BLaER1 (cell line): Measurements from ENCODE around the gene PLAAT4.

Experiments used
- H3K27ac ChIP-seq: shearing (Covaris generic); formaldehyde crosslinking; 2 replicates; pipeline ENCODE4 v1.8.1; 2022
- H3K27me3 ChIP-seq: shearing (Covaris generic); formaldehyde crosslinking; 2 replicates; pipeline ENCODE4 v1.8.1; 2022
- H3K36me3 ChIP-seq: shearing (Covaris generic); formaldehyde crosslinking; 2 replicates; pipeline ENCODE4 v1.8.1; 2022
- H3K4me1 ChIP-seq: shearing (Covaris generic); formaldehyde crosslinking; 2 replicates; pipeline ENCODE4 v1.8.1; 2022
- H3K4me2 ChIP-seq: shearing (Covaris generic); formaldehyde crosslinking; 2 replicates; pipeline ENCODE4 v1.8.1; 2022
- H3K4me3 ChIP-seq: shearing (Covaris generic); formaldehyde crosslinking; 2 replicates; pipeline ENCODE4 v1.8.1; 2022
- H3K9ac ChIP-seq: shearing (Covaris generic); formaldehyde crosslinking; 2 replicates; pipeline ENCODE4 v1.8.1; 2022
- H3K9me3 ChIP-seq: shearing (Covaris generic); formaldehyde crosslinking; 2 replicates; pipeline ENCODE4 v1.8.1; 2022
- H4K20me1 ChIP-seq: shearing (Covaris generic); formaldehyde crosslinking; 2 replicates; pipeline ENCODE4 v1.8.1; 2022
- Cebpa-rat ChIP-seq: shearing (Covaris generic); IDR thresholded peaks from 2 replicates; pipeline ENCODE4 v1.8.1; 2022

PLAAT4 gene

GRCh38 chr11:63536669-63537292, at the start of gene PLAAT4:
Gene PLAAT4 (plus strand): TSS chr11:63536808. CDS start chr11:63536869, 61 bp downstream.
- Histone ChIP-seq H4K20me1 (no peaks in the 10 kb centered on the region), H3K9ac (peak within 1 kb of the TSS; percentile 77), H3K36me3 (no peaks in the 10 kb centered on the region), H3K4me1 (peaks cover 57% of the 10 kb centered on the region), H3K27ac (peak within 1 kb of the TSS; percentile 80), H3K4me3 (peak within 1 kb of the TSS; percentile 64), H3K9me3 (no peaks in the 10 kb centered on the region), H3K4me2 (peak within 1 kb of the TSS; percentile 98), H3K27me3 (no peaks in the 10 kb centered on the region)
- TF ChIP-seq Cebpa-rat = no peak

GRCh38 chr11:63488789-63489188, 47.8 kb upstream of the PLAAT4 start:
- no peaks in the 10 kb centered on the region for H3K36me3 ChIP-seq
- H3K27ac ChIP-seq = no peak overlapping the region
- no peaks in the 10 kb centered on the region for H3K4me1 ChIP-seq
- H3K4me3 ChIP-seq = no peak overlapping the region
- peaks cover 42% of the 10 kb centered on the region for H3K9me3 ChIP-seq
- no peaks in the 10 kb centered on the region for H4K20me1 ChIP-seq
- H3K9ac ChIP-seq = no peak overlapping the region
- H3K4me2 ChIP-seq = no peak overlapping the region
- TF ChIP-seq Cebpa-rat = no peak
- H3K27me3 ChIP-seq = no peaks in the 10 kb centered on the region

GRCh38 chr11:63489879-63490278, 46.7 kb upstream of the PLAAT4 start:
- no peak overlapping the region for H3K27ac ChIP-seq
- TF ChIP-seq Cebpa-rat = no peak
- H3K4me1 ChIP-seq = no peaks in the 10 kb centered on the region
- H3K9me3 ChIP-seq = peaks cover 37% of the 10 kb centered on the region
- no peaks in the 10 kb centered on the region for H3K27me3 ChIP-seq
- no peaks in the 10 kb centered on the region for H4K20me1 ChIP-seq
- H3K9ac ChIP-seq = no peak overlapping the region
- H3K4me3 ChIP-seq = no peak overlapping the region
- no peaks in the 10 kb centered on the region for H3K36me3 ChIP-seq
- H3K4me2 ChIP-seq = no peak overlapping the region

- Histone ChIP-seq H4K20me1 (no peaks in the 10 kb centered on the region), H3K27ac (no peak within 1 kb of the TSS), H3K4me2 (no peak within 1 kb of the TSS), H3K36me3 (no peaks in the 10 kb centered on the region), H3K9me3 (peaks cover 29% of the 10 kb centered on the region), H3K4me3 (no peak within 1 kb of the TSS), H3K9ac (no peak within 1 kb of the TSS), H3K27me3 (no peaks in the 10 kb centered on the region), H3K4me1 (no peaks in the 10 kb centered on the region)
- TF ChIP-seq Cebpa-rat = no peak
Measured at GRCh38 chr11:63490551-63491239, 45.9 kb upstream of the PLAAT4 start, which contains the start of gene PLAAT5. Gene PLAAT5 (minus strand): TSS chr11:63491167. CDS start chr11:63491034, 133 bp downstream.

- H3K4me3 ChIP-seq = no peak overlapping the region
- no peaks in the 10 kb centered on the region for H3K36me3 ChIP-seq
- no peak overlapping the region for H3K4me2 ChIP-seq
- TF ChIP-seq Cebpa-rat = no peak
- H3K9ac ChIP-seq = no peak overlapping the region
- H3K9me3 ChIP-seq = peaks cover 24% of the 10 kb centered on the region
- no peaks in the 10 kb centered on the region for H4K20me1 ChIP-seq
- H3K27me3 ChIP-seq = no peaks in the 10 kb centered on the region
- no peaks in the 10 kb centered on the region for H3K4me1 ChIP-seq
- no peak overlapping the region for H3K27ac ChIP-seq
Measured at GRCh38 chr11:63491240-63491587, 45.4 kb upstream of the PLAAT4 start.

GRCh38 chr11:63491636-63492372, 44.8 kb upstream of the PLAAT4 start:
- Histone ChIP-seq H4K20me1 (no peaks in the 10 kb centered on the region), H3K4me1 (no peaks in the 10 kb centered on the region), H3K9ac (no peak overlapping the region), H3K4me2 (no peak overlapping the region), H3K27me3 (no peaks in the 10 kb centered on the region), H3K36me3 (no peaks in the 10 kb centered on the region), H3K27ac (no peak overlapping the region), H3K9me3 (peaks cover 24% of the 10 kb centered on the region), H3K4me3 (no peak overlapping the region)
- no peak for TF ChIP-seq Cebpa-rat

- H4K20me1 ChIP-seq = no peaks in the 10 kb centered on the region
- no peaks in the 10 kb centered on the region for H3K4me1 ChIP-seq
- no peak overlapping the region for H3K4me3 ChIP-seq
- no peak overlapping the region for H3K27ac ChIP-seq
- TF ChIP-seq Cebpa-rat = no peak
- H3K9ac ChIP-seq = no peak overlapping the region
- H3K36me3 ChIP-seq = no peaks in the 10 kb centered on the region
- no peak overlapping the region for H3K4me2 ChIP-seq
- H3K9me3 ChIP-seq = peaks cover 24% of the 10 kb centered on the region
- no peaks in the 10 kb centered on the region for H3K27me3 ChIP-seq
Measured at GRCh38 chr11:63492441-63492840, 44.2 kb upstream of the PLAAT4 start.

GRCh38 chr11:63493127-63493526, 43.5 kb upstream of the PLAAT4 start:
- Histone ChIP-seq H3K4me2 (no peak overlapping the region), H3K27me3 (no peaks in the 10 kb centered on the region), H3K4me3 (no peak overlapping the region), H3K36me3 (no peaks in the 10 kb centered on the region), H3K9ac (no peak overlapping the region), H4K20me1 (no peaks in the 10 kb centered on the region), H3K4me1 (no peaks in the 10 kb centered on the region), H3K9me3 (peaks cover 26% of the 10 kb centered on the region), H3K27ac (no peak overlapping the region)
- TF ChIP-seq Cebpa-rat = no peak

GRCh38 chr11:63494975-63495374, 41.6 kb upstream of the PLAAT4 start:
- Histone ChIP-seq H3K36me3 (no peaks in the 10 kb centered on the region), H3K27me3 (no peaks in the 10 kb centered on the region), H3K4me2 (no peak overlapping the region), H3K9ac (no peak overlapping the region), H3K4me1 (no peaks in the 10 kb centered on the region), H4K20me1 (no peaks in the 10 kb centered on the region), H3K4me3 (no peak overlapping the region), H3K9me3 (peaks cover 44% of the 10 kb centered on the region), H3K27ac (no peak overlapping the region)
- TF ChIP-seq Cebpa-rat = no peak

- TF ChIP-seq Cebpa-rat = no peak
- H3K27ac ChIP-seq = no peak overlapping the region
Measured at GRCh38 chr11:63499874-63500273, 36.7 kb upstream of the PLAAT4 start.

More at GRCh38 chr11:63499874-63500273, 36.7 kb upstream of the PLAAT4 start:
- Histone ChIP-seq H4K20me1 (no peaks in the 10 kb centered on the region), H3K4me1 (peaks cover 31% of the 10 kb centered on the region), H3K9me3 (peaks cover 42% of the 10 kb centered on the region), H3K4me2 (no peak overlapping the region), H3K36me3 (no peaks in the 10 kb centered on the region), H3K4me3 (no peak overlapping the region), H3K27me3 (no peaks in the 10 kb centered on the region), H3K9ac (no peak overlapping the region)
